Hippocampal formation (tissue), 2 donors: ENCODE results near the gene SPOCD1.

Experiments
- DNase-seq, 2 donors: peaks; one replicate each; lab custom pipeline; 2025; lab: John Stamatoyannopoulos, UW

SPOCD1 gene

GRCh38 chr1:31771891-31772668, 43.7 kb downstream of the SPOCD1 start:
- DNase-seq: no peak

- no peak for DNase-seq
Observed at GRCh38 chr1:31769720-31770390, 46.0 kb downstream of the SPOCD1 start.

DNA sequence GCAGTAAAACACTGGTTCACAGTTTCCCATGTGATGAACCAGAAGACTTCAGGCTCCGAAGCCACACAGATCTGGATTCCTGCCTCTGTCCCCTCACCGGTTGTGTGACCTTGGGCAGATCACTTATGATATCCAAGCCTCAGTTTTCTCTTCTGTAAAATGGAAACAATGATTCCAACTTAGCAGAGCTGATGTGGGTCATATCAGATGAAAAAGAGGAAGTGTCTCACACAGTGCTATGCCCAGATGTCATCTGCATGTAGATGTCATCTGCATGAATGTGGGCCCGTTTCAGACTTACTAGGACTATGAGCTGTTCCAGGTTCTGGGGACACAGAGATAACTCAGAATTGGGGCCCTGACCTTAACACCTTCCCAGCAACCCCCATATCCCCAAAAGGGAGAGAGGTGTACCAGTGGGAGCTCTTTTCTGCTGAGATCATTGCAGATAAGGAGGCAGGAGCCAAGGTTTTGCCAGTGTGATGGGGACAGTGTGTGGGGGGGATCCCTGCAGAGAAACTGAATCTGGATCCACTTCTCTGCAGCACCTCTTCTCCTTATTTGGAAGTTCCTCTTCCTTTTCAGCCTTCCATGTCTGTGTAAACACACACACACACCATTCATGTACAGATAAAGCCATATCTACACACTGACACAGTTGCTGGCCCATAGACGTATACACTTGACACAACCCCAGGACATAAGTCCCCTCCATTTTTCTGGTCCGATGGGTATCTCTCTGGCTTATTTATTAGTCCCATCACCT, 46.7 kb downstream of the SPOCD1 start:
- no peak for DNase-seq

DNA sequence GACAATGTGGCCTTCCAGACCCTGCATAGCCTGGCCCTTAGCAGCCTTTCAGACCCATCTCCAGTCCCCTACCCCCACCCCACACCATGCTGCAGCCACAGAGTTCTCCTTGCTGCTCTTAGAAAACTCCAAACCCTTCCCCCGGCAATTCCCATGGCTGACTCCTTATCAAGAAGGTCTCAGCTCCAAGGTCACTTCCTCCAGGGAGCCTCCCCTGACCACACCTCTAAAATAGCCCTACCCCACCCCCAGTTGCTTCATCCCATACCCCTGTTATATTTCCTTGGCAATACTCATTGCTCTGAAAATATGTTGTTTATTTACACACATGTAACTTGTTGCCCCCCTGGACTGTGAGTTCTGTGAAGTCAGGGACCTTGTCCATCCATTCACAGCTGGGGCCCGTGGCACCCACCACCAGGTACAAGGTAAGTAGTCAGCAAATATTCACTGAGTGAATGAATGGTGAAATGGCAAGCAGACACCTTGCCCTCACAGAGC, 47.4 kb downstream of the SPOCD1 start:
- no peak for DNase-seq

GRCh38 chr1:31767225-31767624, 48.6 kb downstream of the SPOCD1 start:
- DNase-seq: no peak

- no peak for DNase-seq
Observed at GRCh38 chr1:31765516-31765915, 50.3 kb downstream of the SPOCD1 start.

DNA sequence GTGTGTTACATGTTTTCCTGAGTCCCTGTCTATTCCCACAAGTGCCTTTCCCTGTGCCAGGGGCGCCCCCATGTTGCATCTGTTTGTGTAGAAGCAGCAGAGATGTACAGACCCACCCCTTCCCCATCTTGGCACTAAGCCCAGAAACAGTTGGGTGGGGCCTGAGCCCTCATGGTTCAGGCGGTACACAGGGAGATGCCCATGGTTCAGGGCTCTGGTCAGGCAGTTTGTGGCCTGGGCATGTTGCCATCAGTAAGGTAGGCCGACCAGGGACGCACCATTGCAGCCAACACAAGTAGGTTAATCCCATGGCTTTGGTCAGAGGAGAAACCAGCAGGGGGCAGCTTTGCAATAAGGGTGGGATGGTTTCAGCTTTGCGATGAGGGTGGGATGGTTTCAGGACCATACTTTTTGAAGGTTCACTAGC, 50.8 kb downstream of the SPOCD1 start:
- peak in 1 of 2 donors; percentile 57 for DNase-seq

- peak in 1 of 2 donors; percentile 33 for DNase-seq
Observed at GRCh38 chr1:31764312-31765040, 51.3 kb downstream of the SPOCD1 start, which contains the start of gene ADGRB2. Gene ADGRB2 (minus strand): TSS chr1:31764340. CDS start chr1:31757221, 7,119 bp downstream.

GRCh38 chr1:31763671-31764311, 52.0 kb downstream of the SPOCD1 start:
- no peak for DNase-seq

DNA sequence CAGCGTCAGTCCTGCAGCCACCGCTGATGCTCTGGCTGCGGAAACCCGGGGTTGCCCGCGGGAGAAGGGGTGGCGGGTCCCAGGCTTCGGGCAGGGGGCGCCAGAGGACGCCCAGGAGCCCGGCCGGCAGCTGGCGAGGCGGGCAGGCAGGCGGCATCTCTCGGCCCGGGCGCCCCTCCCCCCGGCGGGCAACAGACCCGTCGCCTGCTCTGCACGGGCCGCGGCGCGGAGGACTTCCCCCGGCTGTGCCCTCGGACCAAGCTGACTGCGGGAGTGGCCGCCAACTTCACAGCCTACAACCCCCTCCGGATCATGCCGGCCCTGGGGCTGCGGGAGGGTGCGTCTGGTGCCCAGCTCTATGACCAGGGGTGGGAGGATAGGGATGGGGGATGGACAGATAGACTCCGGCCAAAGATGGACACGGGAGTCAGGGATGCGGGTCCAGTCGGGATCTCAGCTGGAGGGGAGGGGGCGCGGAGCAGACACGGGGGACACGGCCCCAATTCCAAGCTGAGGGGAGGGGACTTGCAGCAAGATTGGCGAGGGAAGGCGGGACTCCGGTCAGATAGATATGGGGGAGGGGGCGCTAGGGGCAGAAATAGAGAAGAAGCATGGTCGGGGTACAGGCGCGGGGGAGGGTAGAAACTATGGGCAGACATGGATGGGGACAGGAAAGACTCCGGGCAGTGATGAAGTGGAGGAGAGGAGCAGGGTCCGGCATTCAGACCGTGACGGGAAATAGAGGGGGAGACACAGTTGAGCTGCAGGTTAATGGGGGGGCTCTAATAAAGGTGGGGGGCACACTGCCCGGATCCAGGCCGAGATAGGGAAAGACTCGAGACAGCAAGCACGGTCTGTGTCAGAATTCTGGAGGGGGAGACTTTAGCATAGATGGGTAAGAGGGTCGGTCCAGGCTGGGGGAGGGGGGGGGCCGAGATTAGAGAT, 52.8 kb downstream of the SPOCD1 start:
- peak; percentile 69 to 75 for DNase-seq

GRCh38 chr1:31762323-31762722, 53.5 kb downstream of the SPOCD1 start:
- DNase-seq: no peak

- DNase-seq: no peak
Observed at GRCh38 chr1:31761883-31762282, 53.9 kb downstream of the SPOCD1 start.

GRCh38 chr1:31760471-31761470, 55.1 kb downstream of the SPOCD1 start:
- DNase-seq: peak in 1 of 2 donors; percentile 49

GRCh38 chr1:31759298-31760023, 56.4 kb downstream of the SPOCD1 start:
- no peak for DNase-seq

- DNase-seq: no peak
Observed at GRCh38 chr1:31758823-31759222, 57.0 kb downstream of the SPOCD1 start.

DNA sequence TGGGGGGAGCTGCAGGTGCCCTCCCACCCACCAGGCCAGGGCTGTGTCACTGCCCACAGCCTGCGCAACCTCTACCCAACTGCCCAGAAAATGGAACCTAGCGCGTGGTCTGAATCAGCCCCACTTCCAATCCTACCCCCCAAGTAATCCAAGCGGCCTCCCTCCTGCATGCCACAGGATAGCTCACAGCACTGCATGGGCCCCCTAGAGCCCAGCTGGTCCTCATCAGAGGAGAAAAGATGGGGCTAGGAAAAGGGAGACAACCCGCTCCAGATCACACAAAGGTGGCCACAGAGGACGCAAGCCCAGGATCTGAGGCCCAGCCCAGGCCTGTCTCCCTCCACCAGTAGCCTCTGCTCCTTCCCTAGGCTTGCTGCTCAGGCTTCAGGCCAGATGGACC, 57.8 kb downstream of the SPOCD1 start:
- DNase-seq: no peak

DNA sequence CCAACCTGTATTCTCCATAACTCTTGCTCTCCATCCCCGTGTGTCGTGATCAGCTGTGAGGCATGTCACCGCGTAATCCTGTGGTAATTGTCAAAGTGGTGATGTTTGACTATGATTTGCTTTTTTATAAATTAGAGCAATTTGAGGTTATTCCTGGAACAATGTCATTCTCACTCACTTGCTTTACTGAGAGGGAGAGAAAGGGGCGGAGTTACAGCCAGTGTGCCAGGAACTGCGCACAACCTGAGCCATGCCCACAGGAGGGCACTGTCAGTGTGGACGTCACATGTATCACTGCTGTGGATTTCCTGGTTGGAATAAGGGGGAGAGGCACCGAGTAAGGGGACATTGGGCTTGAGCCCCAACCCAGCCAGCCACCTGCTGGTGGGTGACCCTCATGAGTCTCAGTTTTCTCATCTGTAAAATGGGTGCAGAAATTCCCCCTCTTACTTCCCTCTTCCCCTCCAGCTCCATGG, 58.6 kb downstream of the SPOCD1 start:
- DNase-seq: no peak

DNA sequence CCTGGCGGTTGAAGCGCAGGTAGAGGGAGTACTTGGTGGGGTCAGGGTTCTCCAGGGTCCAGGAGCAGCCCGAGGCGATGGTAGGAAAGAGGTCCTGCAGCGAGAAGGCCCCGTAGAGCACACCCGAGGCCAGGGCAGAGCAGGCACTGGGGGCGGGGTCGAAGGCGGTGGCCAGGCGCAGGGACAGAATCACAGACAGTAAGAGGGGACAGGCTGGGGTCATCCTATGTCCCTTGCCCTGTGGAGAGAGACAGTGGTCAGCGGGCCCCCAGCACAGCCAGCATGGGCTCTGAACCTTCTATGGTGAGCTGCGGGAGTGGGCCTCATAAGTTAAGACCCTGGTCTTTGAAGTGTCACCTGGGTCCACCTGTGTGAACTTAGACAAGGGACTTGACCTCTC, 59.2 kb downstream of the SPOCD1 start:
- DNase-seq: no peak
